GM12873 (cell line): ENCODE results near the gene PHACTR3.

Experiments used
- CTCF ChIP-seq: IDR thresholded peaks from 2 replicates; pipeline ENCODE4 v1.5.1; 2012; ENCODE audit warnings: low read depth, mild to moderate bottlenecking, moderate library complexity, low read length, control low read depth; ENCODE audit not compliant: insufficient read depth; ENCODE audit errors: missing control alignments

Gene PHACTR3

GRCh38 chr20:59599941-59600340, 4.4 kb upstream of the PHACTR3 start:
- no peak for TF ChIP-seq CTCF

GRCh38 chr20:59600472-59600871, 3.9 kb upstream of the PHACTR3 start:
- TF ChIP-seq CTCF: no peak

- no peak for TF ChIP-seq CTCF
Measured at GRCh38 chr20:59602546-59603080, 1.7 kb upstream of the PHACTR3 start.

- no peak for TF ChIP-seq CTCF
Measured at GRCh38 chr20:59603176-59603575, 1.2 kb upstream of the PHACTR3 start.

- no peak for TF ChIP-seq CTCF
Measured at GRCh38 chr20:59604741-59605600, 631 bp downstream of the PHACTR3 start.

- TF ChIP-seq CTCF: no peak
Measured at GRCh38 chr20:59605601-59606364, 1.4 kb downstream of the PHACTR3 start.

GRCh38 chr20:59606566-59606965, 2.2 kb downstream of the PHACTR3 start:
- TF ChIP-seq CTCF: no peak
